ENCODE measurements around the gene JUN.
A peak's percentile ranks its signal among the peaks of the same experiment; 100 is the strongest.

The JUN gene

DNA sequence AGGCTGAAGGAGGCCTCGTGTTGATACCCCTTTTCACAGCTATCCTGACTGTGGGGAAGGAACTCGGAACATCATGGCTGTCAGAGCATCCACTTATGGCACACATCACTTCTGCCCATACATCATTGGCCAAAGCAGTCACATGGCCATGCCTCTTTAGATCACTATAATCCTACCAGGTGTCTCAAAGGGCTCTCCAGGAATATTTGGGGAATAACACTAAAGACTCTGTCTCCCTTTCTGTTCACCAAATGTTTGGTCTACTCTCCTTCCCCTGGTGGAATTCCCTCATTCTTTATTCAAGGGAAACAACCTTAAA lies 3.0 kb upstream of the JUN start:
- TF ChIP-seq, protein P1, sequence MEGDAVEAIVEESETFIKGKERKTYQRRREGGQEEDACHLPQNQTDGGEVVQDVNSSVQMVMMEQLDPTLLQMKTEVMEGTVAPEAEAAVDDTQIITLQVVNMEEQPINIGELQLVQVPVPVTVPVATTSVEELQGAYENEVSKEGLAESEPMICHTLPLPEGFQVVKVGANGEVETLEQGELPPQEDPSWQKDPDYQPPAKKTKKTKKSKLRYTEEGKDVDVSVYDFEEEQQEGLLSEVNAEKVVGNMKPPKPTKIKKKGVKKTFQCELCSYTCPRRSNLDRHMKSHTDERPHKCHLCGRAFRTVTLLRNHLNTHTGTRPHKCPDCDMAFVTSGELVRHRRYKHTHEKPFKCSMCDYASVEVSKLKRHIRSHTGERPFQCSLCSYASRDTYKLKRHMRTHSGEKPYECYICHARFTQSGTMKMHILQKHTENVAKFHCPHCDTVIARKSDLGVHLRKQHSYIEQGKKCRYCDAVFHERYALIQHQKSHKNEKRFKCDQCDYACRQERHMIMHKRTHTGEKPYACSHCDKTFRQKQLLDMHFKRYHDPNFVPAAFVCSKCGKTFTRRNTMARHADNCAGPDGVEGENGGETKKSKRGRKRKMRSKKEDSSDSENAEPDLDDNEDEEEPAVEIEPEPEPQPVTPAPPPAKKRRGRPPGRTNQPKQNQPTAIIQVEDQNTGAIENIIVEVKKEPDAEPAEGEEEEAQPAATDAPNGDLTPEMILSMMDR (IDR thresholded peaks at IDR 0.05): no peak
- Histone ChIP-seq H3K27me3 (peaks cover 94% of the 10 kb centered on the region), H3K4me1 (ENCODE audit: control insufficient read depth in 1 of 2, insufficient read depth in 1 of 2, low read depth in 1 of 2, low read length in 1 of 2) (peaks cover 31 to 33% of the 10 kb centered on the region in 2 experiments), H3K27ac (no peak overlapping the region), H3K9me3 (no peaks in the 10 kb centered on the region), H3K36me3 (no peaks in the 10 kb centered on the region), H3K4me3 (ENCODE audit: low read depth in 1 of 2, low read length in 1 of 2) (no peak overlapping the region)

DNA sequence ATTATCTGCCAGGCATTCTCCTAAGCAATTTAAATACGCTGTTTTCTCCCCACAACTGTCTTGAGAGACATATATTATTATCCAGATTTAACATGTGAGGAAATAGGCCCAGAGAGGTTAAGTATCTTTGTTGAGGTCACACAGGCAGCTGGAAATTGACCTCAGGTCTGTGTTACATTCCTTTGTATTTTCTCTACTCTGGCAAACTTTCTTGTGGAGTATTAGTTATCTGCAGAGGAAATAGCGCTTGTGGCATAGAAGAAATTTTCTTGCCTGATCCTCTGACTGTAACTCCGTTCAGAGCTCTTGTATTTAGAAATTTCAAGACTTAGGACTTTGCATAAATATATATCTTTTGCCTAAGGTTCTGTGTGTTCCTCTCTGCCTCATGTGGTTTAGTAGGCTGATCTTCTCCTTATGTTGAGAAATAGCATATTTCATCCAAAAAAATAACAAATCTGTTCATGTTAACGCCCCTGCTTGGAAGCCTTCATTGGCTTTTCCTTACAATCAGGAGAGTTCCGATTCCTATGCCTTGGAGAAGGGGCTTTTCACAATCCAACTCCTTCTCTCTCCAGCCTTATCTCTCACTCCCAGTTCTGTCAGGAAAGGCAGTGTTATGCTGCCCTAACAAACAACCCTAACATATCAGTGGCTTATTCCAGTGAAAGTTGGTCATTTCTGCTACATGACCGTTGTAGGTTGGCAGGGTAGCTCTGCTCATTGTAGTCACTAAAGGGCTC lies 2.5 kb upstream of the JUN start:
- peaks cover 35 to 38% of the 10 kb centered on the region in 2 experiments for H3K4me1 ChIP-seq (ENCODE audit: control insufficient read depth in 1 of 2, insufficient read depth in 1 of 2, low read depth in 1 of 2, low read length in 1 of 2)
- no peaks in the 10 kb centered on the region for H3K36me3 ChIP-seq
- H3K27ac ChIP-seq: no peak overlapping the region
- no peaks in the 10 kb centered on the region for H3K9me3 ChIP-seq
- H3K27me3 ChIP-seq: peaks cover 94% of the 10 kb centered on the region
- TF ChIP-seq, protein P1 (IDR thresholded peaks at IDR 0.05): no peak
- no peak overlapping the region for H3K4me3 ChIP-seq (ENCODE audit: low read depth in 1 of 2, low read length in 1 of 2)

DNA sequence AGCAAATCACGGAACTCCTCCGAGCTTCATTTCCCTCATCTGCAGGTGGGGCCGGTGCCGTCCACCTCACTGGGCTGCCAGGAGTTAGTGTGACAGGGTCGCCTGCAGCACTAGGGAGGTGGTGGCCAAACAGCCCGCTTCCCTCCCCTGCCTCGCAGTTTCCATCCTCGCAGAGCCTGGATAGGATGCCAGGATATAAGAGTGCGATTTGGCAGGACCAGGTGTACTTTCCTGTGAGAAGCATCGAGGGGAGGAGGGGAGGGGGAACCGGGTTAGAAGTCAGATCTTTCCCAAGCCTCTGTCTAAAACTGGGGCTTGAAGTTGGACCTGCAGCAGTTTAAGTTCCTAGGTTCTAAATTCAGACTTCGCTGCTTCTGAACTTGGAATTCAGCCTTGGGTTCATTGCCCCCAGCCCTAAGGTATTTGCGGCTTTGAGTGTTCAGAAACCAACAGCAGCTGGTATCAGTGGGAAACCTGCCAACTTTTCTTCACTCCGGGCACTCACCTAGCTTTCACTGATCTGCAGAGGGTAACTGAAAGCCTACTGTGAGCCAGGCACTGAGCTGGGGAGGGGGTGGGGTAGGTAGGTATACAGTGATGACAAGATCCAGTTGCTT lies 1.7 kb upstream of the JUN start:
- peak overlapping the region in 1 of 2 experiments; percentile 98 for H3K4me3 ChIP-seq (ENCODE audit: low read depth in 1 of 2, low read length in 1 of 2)
- no peaks in the 10 kb centered on the region for H3K36me3 ChIP-seq
- H3K4me1 ChIP-seq (ENCODE audit: control insufficient read depth in 1 of 2, insufficient read depth in 1 of 2, low read depth in 1 of 2, low read length in 1 of 2): peaks cover 35 to 38% of the 10 kb centered on the region in 2 experiments
- TF ChIP-seq, protein P1 (IDR thresholded peaks at IDR 0.05): no peak
- H3K27ac ChIP-seq: peak overlapping the region; percentile 83
- H3K9me3 ChIP-seq: no peaks in the 10 kb centered on the region
- H3K27me3 ChIP-seq: peaks cover 94% of the 10 kb centered on the region

DNA sequence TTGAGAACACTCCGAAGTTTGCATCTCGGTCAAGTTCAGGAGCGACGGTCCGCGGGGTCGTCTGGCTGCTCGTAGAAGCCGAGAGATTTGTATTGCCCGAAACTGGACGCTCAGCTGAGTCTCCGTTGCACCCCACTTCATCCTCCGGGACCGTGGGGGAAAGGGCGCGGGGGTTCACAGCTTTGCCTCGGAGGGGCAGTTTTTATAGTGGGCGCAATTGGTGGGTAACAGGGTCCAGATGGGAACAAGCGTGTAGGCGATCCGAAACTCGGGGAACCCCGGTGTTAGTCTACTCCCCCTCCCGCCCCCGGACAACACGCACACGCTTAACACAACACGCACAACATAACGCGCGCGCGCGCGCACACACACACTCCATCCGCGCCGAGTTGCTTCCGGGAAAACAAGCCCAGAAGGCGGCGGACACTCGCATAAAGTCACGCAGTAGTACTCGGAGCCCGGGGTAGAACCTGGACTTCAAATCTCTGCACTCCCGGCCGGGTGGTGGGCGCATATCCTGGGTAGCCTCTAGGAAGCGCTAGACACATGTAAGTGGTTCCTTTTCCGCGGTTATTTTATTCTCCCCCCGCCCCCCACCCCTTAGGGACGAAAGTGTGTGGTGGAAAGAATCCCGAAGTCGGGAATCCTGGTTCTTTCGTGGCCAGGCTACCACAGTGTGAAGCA lies 1.1 kb upstream of the JUN start:
- Histone ChIP-seq H3K27ac (peak overlapping the region; percentile 83), H3K27me3 (peaks cover 94% of the 10 kb centered on the region), H3K9me3 (no peaks in the 10 kb centered on the region), H3K4me1 (ENCODE audit: control insufficient read depth in 1 of 2, insufficient read depth in 1 of 2, low read depth in 1 of 2, low read length in 1 of 2) (peaks cover 35 to 38% of the 10 kb centered on the region in 2 experiments), H3K36me3 (no peaks in the 10 kb centered on the region), H3K4me3 (ENCODE audit: low read depth in 1 of 2, low read length in 1 of 2) (peak overlapping the region; percentile 74 to 98)
- TF ChIP-seq, protein P1 (IDR thresholded peaks at IDR 0.05): no peak

- Histone ChIP-seq H3K27me3 (peaks cover 94% of the 10 kb centered on the region), H3K9me3 (no peaks in the 10 kb centered on the region), H3K27ac (peak overlapping the region; percentile 83), H3K36me3 (no peaks in the 10 kb centered on the region), H3K4me3 (ENCODE audit: low read depth in 1 of 2, low read length in 1 of 2) (peak overlapping the region; percentile 74 to 98), H3K4me1 (ENCODE audit: control insufficient read depth in 1 of 2, insufficient read depth in 1 of 2, low read depth in 1 of 2, low read length in 1 of 2) (peaks cover 35 to 38% of the 10 kb centered on the region in 2 experiments)
- TF ChIP-seq, protein P1 (IDR thresholded peaks at IDR 0.05): no peak
Measured at GRCh38 chr1:58783090-58783992, 506 bp downstream of the JUN start.

All from neutrophil (primary cell).